ENCODE data around the gene SRRM4. TPM values are rescaled to one million over a fixed set of nuclear protein-coding genes. Genes with fewer than 3 reads are reported as not detected.

The SRRM4 gene
- total RNA-seq, 1 experiment from 2014 or later: 0.96 TPM

GRCh38 chr12:119072440-119072839 is 91.1 kb downstream of the SRRM4 start:
- ChIA-PET CTCF (interaction anchor here (1.6 kb wide), 1 partner anchor 10 kb away, joined by 4 read pairs; no protein-coding TSS in a partner anchor), POLR2A (no interaction called here)
- ATAC-seq (no peak), DNase-seq (ENCODE audit: low spot score) (no peak)
- Mint-ChIP-seq H3K4me1 (peaks cover 19% of the 10 kb centered on the region), H3K4me3 (no peak overlapping the region), H3K36me3 (no peaks in the 10 kb centered on the region), H3K27me3 (ENCODE audit: low read depth) (peaks cover 20% of the 10 kb centered on the region), H3K27ac (no peak overlapping the region), H3K9me3 (no peaks in the 10 kb centered on the region)
- no peak for TF ChIP-seq TEAD4 (CRISPR knock-in tag; IDR thresholded peaks at IDR 0.05)
- no peak for TF ChIP-seq NR1H2 (CRISPR knock-in tag; IDR thresholded peaks at IDR 0.05)
- TF ChIP-seq, protein P1, sequence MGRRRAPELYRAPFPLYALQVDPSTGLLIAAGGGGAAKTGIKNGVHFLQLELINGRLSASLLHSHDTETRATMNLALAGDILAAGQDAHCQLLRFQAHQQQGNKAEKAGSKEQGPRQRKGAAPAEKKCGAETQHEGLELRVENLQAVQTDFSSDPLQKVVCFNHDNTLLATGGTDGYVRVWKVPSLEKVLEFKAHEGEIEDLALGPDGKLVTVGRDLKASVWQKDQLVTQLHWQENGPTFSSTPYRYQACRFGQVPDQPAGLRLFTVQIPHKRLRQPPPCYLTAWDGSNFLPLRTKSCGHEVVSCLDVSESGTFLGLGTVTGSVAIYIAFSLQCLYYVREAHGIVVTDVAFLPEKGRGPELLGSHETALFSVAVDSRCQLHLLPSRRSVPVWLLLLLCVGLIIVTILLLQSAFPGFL (CRISPR knock-in tag; IDR thresholded peaks at IDR 0.05; ENCODE audit: borderline replicate concordance): no peak

DNA sequence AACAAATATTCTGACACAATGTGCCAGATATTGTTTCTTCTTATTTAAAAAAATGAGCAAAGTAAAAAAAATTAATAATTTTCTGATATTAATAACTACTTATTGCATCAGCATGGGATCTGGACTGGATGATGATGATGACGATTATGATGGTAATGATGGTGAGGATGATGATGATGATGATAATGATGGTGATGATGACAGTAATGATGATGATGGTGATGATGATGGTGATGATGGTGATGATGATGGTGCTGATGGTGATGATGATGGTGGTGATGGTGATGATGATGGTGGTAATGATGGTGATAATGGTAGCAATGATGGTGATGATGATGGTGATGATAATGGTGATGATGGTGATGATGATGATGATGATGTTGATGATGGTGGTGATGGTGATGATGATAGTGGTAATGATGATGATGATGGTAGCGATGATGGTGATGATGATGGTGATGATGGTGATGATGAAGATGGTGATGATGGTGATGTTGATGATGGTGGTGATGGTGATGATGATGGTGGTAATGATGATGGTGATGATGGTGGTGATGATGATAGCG is 94.0 kb downstream of the SRRM4 start:
- ChIA-PET CTCF (no interaction called here), POLR2A (no interaction called here)
- no peaks in the 10 kb centered on the region for H3K36me3 Mint-ChIP-seq
- H3K27me3 Mint-ChIP-seq (ENCODE audit: low read depth): no peaks in the 10 kb centered on the region; the same call in 1 of the 2 replicates
- DNase-seq (ENCODE audit: low spot score) (no peak), ATAC-seq (no peak)
- H3K27ac Mint-ChIP-seq: no peak overlapping the region
- TF ChIP-seq, protein P2, sequence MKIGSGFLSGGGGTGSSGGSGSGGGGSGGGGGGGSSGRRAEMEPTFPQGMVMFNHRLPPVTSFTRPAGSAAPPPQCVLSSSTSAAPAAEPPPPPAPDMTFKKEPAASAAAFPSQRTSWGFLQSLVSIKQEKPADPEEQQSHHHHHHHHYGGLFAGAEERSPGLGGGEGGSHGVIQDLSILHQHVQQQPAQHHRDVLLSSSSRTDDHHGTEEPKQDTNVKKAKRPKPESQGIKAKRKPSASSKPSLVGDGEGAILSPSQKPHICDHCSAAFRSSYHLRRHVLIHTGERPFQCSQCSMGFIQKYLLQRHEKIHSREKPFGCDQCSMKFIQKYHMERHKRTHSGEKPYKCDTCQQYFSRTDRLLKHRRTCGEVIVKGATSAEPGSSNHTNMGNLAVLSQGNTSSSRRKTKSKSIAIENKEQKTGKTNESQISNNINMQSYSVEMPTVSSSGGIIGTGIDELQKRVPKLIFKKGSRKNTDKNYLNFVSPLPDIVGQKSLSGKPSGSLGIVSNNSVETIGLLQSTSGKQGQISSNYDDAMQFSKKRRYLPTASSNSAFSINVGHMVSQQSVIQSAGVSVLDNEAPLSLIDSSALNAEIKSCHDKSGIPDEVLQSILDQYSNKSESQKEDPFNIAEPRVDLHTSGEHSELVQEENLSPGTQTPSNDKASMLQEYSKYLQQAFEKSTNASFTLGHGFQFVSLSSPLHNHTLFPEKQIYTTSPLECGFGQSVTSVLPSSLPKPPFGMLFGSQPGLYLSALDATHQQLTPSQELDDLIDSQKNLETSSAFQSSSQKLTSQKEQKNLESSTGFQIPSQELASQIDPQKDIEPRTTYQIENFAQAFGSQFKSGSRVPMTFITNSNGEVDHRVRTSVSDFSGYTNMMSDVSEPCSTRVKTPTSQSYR (CRISPR knock-in tag; IDR thresholded peaks at IDR 0.05): no peak
- TF ChIP-seq ERG (CRISPR knock-in tag; IDR thresholded peaks at IDR 0.05) (no peak), ZNF416 (CRISPR knock-in tag; IDR thresholded peaks at IDR 0.05) (no peak), EMX1 (CRISPR knock-in tag; IDR thresholded peaks at IDR 0.05) (no peak), NFYB (CRISPR knock-in tag; conservative IDR thresholded peaks at IDR 0.05; ENCODE audit: low read depth) (no peak), USF2 (CRISPR knock-in tag; IDR thresholded peaks at IDR 0.05) (no peak), GRHL2 (CRISPR knock-in tag; IDR thresholded peaks at IDR 0.05; ENCODE audit: insufficient replicate concordance, severe bottlenecking) (no peak), ATF6 (CRISPR knock-in tag; IDR thresholded peaks at IDR 0.05) (no peak), ZNF219 (CRISPR knock-in tag; IDR thresholded peaks at IDR 0.05; ENCODE audit: borderline replicate concordance) (no peak)
- TF ChIP-seq, protein P3, sequence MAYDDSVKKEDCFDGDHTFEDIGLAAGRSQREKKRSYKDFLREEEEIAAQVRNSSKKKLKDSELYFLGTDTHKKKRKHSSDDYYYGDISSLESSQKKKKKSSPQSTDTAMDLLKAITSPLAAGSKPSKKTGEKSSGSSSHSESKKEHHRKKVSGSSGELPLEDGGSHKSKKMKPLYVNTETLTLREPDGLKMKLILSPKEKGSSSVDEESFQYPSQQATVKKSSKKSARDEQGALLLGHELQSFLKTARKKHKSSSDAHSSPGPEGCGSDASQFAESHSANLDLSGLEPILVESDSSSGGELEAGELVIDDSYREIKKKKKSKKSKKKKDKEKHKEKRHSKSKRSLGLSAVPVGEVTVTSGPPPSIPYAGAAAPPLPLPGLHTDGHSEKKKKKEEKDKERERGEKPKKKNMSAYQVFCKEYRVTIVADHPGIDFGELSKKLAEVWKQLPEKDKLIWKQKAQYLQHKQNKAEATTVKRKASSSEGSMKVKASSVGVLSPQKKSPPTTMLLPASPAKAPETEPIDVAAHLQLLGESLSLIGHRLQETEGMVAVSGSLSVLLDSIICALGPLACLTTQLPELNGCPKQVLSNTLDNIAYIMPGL (CRISPR knock-in tag; IDR thresholded peaks at IDR 0.05): no peak
- no peaks in the 10 kb centered on the region for H3K9me3 Mint-ChIP-seq
- no peak overlapping the region for H3K4me3 Mint-ChIP-seq
- peaks cover 4% of the 10 kb centered on the region; the same call in 1 of the 2 replicates for H3K4me1 Mint-ChIP-seq

All from WTC11 (cell line).